ENCODE data around the gene BICD2. TPM values are rescaled to one million over a fixed set of nuclear protein-coding genes. Genes with fewer than 3 reads are reported as not detected.

Gene BICD2
- total and polyA plus RNA-seq, 2 of the 13 experiments (the other 11 are each of a cell fraction or from before 2014, with no cell fraction given): 5.1 to 17.4 TPM

DNA sequence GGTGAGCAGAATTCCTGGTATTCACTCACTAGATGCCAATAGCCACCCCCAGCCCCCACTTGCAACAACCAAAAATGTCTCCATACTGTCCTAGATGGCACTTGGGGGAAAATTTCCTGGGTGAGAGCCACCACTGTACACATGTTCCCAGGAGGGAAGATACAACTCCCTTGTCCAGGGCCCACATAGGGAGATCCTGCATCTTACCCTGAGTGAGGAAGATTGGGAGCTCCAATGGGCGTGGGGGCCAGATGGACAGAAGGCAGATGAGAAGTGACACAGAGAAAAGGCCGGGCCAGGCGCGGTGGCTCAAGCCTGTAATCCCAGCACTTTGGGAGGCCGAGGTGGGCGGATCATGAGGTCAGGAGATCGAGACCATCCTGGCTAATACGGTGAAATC, 82.4 kb downstream of the BICD2 start:
- Histone ChIP-seq H3K9ac (ENCODE audit: insufficient read depth, low read depth, low read length) (no peak overlapping the region), H3K27me3 (ENCODE audit: control insufficient read depth in 1 of 2, insufficient read depth in 2 of 2, low read length in 2 of 2) (peaks cover 3 to 7% of the 10 kb centered on the region in 2 experiments; a peak in 2 of 5 replicates), H3K9me3 (ENCODE audit: low read length) (no peaks in the 10 kb centered on the region), H2AFZ (ENCODE audit: low read length) (no peak overlapping the region), H3K27ac (ENCODE audit: extremely low read length, insufficient read depth, low read length) (no peak overlapping the region), H3K4me2 (ENCODE audit: low read depth, low read length) (no peak overlapping the region), H3K79me2 (ENCODE audit: insufficient read depth, low read length) (no peaks in the 10 kb centered on the region), H3K4me3 (replicated peaks in 1 of 3; ENCODE audit: insufficient read depth in 1 of 3, low read depth in 2 of 3, low read length in 3 of 3) (no peak overlapping the region), H3K4me1 (ENCODE audit: insufficient read depth, low read length) (no peaks in the 10 kb centered on the region; the same call in 1 of the 2 replicates), H3K36me3 (replicated peaks in 1 of 2; ENCODE audit: control insufficient read depth in 1 of 2, insufficient read depth in 2 of 2, low read length in 2 of 2) (no peaks in the 10 kb centered on the region), H4K20me1 (ENCODE audit: insufficient read depth, low read length) (no peaks in the 10 kb centered on the region)
- WGBS (ENCODE audit: low lambda C conversion rate): 76% methylated on average over 8 of the region's 8 CpGs
- no TSS peak for BruUV-seq (replicated peaks)
- ATAC-seq (no peak), DNase-seq (ENCODE audit: low spot score) (no peak), FAIRE-seq (no peak)
- ChIA-PET POLR2A (no interaction called here), CTCF (ENCODE audit: low intra/inter-chr PET ratio, low total read pairs) (no interaction called here)
- no peak for TF ChIP-seq POLR2AphosphoS5 (IDR thresholded peaks at IDR 0.05; ENCODE audit: low read depth, low read length)
- TF ChIP-seq, protein P1, sequence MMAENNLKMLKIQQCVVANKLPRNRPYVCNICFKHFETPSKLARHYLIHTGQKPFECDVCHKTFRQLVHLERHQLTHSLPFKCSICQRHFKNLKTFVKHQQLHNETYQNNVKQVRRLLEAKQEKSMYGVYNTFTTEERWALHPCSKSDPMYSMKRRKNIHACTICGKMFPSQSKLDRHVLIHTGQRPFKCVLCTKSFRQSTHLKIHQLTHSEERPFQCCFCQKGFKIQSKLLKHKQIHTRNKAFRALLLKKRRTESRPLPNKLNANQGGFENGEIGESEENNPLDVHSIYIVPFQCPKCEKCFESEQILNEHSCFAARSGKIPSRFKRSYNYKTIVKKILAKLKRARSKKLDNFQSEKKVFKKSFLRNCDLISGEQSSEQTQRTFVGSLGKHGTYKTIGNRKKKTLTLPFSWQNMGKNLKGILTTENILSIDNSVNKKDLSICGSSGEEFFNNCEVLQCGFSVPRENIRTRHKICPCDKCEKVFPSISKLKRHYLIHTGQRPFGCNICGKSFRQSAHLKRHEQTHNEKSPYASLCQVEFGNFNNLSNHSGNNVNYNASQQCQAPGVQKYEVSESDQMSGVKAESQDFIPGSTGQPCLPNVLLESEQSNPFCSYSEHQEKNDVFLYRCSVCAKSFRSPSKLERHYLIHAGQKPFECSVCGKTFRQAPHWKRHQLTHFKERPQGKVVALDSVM (CRISPR knock-in tag; IDR thresholded peaks at IDR 0.05): no peak
- no peak for TF ChIP-seq ZNF878 (CRISPR knock-in tag; IDR thresholded peaks at IDR 0.05)
- in situ Hi-C loops (cut with HindIII; ENCODE audit: extremely low pct_ligation_motif_present, low pct_unique_long_range_greater_than_20kb) (no loop called here), intact Hi-C loops (cut with micrococcal nuclease; ENCODE audit: unreplicated experiment) (no loop called here)

DNA sequence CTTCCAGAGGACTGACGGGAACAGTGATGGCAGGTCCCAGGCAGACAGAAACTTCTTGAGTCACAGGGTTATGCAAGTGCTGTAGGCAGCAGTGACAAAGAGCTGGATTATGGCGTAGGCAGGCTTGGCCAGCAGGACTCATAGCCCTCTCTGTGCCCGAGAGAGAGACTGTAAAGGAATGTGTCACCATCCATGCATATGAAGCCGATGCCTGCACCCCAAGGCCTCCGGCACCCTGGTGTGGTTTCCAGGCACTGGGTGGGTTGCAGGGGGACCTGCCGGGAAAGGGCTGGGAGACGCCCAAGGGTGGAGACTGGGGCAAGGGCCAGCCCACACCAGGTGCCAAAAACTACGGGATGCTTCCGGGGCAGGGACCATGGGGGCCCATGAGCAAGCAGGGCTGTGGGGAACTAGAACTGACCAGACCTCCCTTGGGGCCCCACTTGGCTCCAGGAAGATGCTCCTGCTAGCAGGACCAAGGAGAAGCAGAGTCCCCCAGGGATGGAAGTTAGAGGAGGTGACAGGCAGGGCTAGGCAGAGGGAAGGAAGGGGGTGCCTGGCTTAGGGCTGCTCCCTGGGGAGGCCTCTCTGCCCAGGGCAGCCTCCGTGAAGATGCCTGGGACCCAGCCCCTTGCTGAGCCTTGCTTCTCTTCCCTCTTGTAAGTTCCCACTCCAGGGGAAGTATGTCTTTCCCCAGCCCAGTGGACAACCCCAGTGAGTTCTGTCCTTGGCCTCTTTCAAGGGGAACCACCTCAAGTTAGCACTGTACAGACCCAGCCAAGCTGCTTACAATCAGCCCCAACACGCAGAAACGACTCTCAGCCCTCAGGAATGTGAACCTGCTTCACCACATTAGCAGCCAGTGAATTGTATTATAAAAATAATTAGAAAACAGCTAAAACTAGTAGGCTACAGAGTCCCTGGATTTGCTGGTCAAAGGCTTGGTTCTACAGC, 84.2 kb downstream of the BICD2 start:
- ATAC-seq: peak; percentile 51
- no peak overlapping the region for H3K4me3 ChIP-seq (replicated peaks in 1 of 3; ENCODE audit: insufficient read depth in 1 of 3, low read depth in 2 of 3, low read length in 3 of 3)
- CTCF ChIA-PET (ENCODE audit: low intra/inter-chr PET ratio, low total read pairs): no interaction called here
- H4K20me1 ChIP-seq (ENCODE audit: insufficient read depth, low read length): no peaks in the 10 kb centered on the region
- H3K4me1 ChIP-seq (ENCODE audit: insufficient read depth, low read length): no peaks in the 10 kb centered on the region; the same call in 1 of the 2 replicates
- intact Hi-C loops (cut with micrococcal nuclease; ENCODE audit: unreplicated experiment): no loop called here
- H3K9ac ChIP-seq (ENCODE audit: insufficient read depth, low read depth, low read length): no peak overlapping the region
- BruUV-seq (replicated peaks): no TSS peak
- DNase-seq (ENCODE audit: low spot score): no peak
- POLR2A ChIA-PET: interaction anchor here (2.2 kb wide), 1 partner anchor 10 kb away, joined by 9 read pairs; no protein-coding TSS in a partner anchor
- H2AFZ ChIP-seq (ENCODE audit: low read length): no peak overlapping the region
- 29% methylated on average over 11 of the region's 12 CpGs for WGBS (ENCODE audit: low lambda C conversion rate)
- H3K27ac ChIP-seq (ENCODE audit: extremely low read length, insufficient read depth, low read length): no peak overlapping the region
- no peaks in the 10 kb centered on the region for H3K79me2 ChIP-seq (ENCODE audit: insufficient read depth, low read length)
- no peaks in the 10 kb centered on the region for H3K9me3 ChIP-seq (ENCODE audit: low read length)
- no peaks in the 10 kb centered on the region for H3K36me3 ChIP-seq (replicated peaks in 1 of 2; ENCODE audit: control insufficient read depth in 1 of 2, insufficient read depth in 2 of 2, low read length in 2 of 2)
- in situ Hi-C loops (cut with HindIII; ENCODE audit: extremely low pct_ligation_motif_present, low pct_unique_long_range_greater_than_20kb): no loop called here
- peak overlapping the region; percentile 35; the same call in 1 of the 2 replicates for H3K4me2 ChIP-seq (ENCODE audit: low read depth, low read length)
- FAIRE-seq: no peak
- peaks cover 3 to 7% of the 10 kb centered on the region in 2 experiments; a peak in 2 of 5 replicates for H3K27me3 ChIP-seq (ENCODE audit: control insufficient read depth in 1 of 2, insufficient read depth in 2 of 2, low read length in 2 of 2)
- TF ChIP-seq, protein P2, sequence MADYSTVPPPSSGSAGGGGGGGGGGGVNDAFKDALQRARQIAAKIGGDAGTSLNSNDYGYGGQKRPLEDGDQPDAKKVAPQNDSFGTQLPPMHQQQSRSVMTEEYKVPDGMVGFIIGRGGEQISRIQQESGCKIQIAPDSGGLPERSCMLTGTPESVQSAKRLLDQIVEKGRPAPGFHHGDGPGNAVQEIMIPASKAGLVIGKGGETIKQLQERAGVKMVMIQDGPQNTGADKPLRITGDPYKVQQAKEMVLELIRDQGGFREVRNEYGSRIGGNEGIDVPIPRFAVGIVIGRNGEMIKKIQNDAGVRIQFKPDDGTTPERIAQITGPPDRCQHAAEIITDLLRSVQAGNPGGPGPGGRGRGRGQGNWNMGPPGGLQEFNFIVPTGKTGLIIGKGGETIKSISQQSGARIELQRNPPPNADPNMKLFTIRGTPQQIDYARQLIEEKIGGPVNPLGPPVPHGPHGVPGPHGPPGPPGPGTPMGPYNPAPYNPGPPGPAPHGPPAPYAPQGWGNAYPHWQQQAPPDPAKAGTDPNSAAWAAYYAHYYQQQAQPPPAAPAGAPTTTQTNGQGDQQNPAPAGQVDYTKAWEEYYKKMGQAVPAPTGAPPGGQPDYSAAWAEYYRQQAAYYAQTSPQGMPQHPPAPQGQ (CRISPR knock-in tag; IDR thresholded peaks at IDR 0.05; ENCODE audit: borderline replicate concordance): no peak
- TF ChIP-seq GFI1 (CRISPR knock-in tag; IDR thresholded peaks at IDR 0.05; ENCODE audit: borderline replicate concordance): no peak
- no peak for TF ChIP-seq ZFP41 (CRISPR knock-in tag; IDR thresholded peaks at IDR 0.05; ENCODE audit: borderline replicate concordance)
- no peak for TF ChIP-seq HOXA5 (CRISPR knock-in tag; IDR thresholded peaks at IDR 0.05)
- no peak for TF ChIP-seq ZNF781 (CRISPR knock-in tag; IDR thresholded peaks at IDR 0.05; ENCODE audit: borderline replicate concordance, not compliant biosample characterization)
- no peak for TF ChIP-seq KLF12 (CRISPR knock-in tag; IDR thresholded peaks at IDR 0.05; ENCODE audit: borderline replicate concordance)
- TF ChIP-seq ZFP36L2 (CRISPR knock-in tag; IDR thresholded peaks at IDR 0.05): no peak
- TF ChIP-seq NFE2L2 (IDR thresholded peaks at IDR 0.05; ENCODE audit: low read length): no peak
- no peak for TF ChIP-seq HIVEP1 (CRISPR knock-in tag; IDR thresholded peaks at IDR 0.05)
- TF ChIP-seq POGZ (CRISPR knock-in tag; IDR thresholded peaks at IDR 0.05): no peak
- TF ChIP-seq ZNF83 (CRISPR knock-in tag; IDR thresholded peaks at IDR 0.05; ENCODE audit: borderline replicate concordance): no peak

Data from HepG2 (cell line).